ENCODE data around the gene CTAGE4.
"Not testable (repeated sequence)": the region's sequence is repeated elsewhere in the genome, so short reads cannot be mapped to it uniquely, and the experiment has no call there.

The CTAGE4 gene, protein sequence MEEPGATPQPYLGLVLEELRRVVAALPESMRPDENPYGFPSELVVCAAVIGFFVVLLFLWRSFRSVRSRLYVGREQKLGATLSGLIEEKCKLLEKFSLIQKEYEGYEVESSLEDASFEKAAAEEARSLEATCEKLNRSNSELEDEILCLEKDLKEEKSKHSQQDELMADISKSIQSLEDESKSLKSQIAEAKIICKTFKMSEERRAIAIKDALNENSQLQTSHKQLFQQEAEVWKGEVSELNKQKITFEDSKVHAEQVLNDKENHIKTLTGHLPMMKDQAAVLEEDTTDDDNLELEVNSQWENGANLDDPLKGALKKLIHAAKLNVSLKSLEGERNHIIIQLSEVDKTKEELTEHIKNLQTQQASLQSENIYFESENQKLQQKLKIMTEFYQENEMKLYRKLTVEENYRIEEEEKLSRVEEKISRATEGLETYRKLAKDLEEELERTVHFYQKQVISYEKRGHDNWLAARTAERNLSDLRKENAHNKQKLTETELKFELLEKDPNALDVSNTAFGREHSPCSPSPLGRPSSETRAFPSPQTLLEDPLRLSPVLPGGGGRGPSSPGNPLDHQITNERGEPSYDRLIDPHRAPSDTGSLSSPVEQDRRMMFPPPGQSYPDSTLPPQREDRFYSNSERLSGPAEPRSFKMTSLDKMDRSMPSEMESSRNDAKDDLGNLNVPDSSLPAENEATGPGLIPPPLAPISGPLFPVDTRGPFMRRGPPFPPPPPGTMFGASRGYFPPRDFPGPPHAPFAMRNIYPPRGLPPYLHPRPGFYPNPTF

DNA sequence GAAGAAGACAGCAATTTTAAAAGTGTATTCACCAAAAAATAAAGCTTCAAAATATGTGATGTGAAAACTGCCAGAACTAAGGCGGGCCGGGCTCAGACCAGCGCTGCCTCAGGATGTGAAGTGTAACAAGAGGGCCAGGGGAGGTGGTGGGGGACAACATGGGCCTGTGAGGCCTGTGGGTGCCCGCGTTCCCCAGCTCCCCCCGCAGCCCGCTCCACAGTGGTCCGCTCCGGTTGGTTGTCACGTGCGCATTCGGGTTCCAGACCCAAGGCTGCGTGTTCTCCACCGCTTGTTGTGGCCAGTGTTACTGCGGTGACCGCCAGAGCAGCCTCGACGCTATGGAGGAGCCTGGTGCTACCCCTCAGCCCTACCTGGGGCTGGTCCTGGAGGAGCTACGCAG lies at the start of gene CTAGE4:
Gene CTAGE4 (plus strand): TSS at position 301 of the 400 bp plus-strand sequence. CDS start 38 bp downstream, at position 339.
- not testable (repeated sequence) for DNase-seq (ENCODE audit: low spot score)

DNA sequence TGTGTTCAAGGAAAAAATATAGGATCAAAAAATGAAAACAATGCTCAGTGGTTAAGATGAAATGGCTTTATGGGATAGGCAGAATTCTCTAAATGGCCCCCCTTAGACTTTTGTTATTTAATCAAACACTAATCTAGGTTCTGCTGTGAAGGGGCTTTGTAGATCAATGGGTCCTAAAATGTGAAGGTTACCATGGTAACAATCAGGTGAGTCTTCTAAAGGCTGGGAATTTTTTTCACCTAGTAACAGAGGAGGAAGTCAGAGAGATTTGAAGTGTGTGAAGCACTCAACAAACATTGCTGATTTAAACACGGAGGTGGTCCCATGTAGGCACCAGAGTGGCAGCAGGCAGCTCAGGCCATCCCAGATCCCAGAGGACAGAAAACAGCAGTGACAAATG lies 49.1 kb upstream of the CTAGE4 start:
- DNase-seq (ENCODE audit: low spot score) = no peak

DNA sequence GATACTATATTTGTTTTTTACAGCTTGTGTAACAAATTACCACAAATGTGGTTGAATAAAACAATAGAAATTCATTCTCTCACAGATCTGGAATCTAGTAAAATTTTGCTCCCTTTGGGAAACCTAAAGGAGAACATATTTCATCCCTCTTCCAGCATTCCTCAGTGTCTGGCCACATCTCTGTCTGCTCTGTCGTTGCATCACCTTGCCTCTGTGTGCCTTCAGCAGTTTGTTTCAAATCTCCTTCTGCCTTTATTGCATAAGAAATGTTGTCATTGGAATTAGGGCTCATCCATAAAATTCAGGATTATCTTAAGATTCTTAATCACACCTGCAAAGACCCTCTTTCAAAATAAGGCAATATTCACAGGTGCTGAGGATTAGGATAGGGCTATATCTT lies 45.8 kb upstream of the CTAGE4 start:
- DNase-seq (ENCODE audit: low spot score) = no peak

DNA sequence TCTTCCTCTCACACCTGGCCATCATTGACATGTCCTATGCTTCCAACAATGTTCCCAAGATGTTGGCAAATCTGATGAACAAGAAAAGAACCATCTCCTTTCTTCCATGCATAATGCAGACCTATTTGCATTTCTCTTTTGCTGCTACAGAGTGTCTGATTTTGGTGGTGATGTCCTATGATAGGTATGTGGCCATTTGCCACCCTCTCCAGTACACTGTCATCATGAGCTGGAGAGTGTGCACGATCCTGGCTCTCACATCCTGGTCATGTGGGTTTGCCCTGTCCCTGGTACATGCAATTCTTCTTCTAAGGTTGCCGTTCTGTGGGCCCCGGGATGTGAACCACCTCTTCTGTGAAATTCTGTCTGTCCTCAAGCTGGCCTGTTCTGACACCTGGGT lies 41.1 kb upstream of the CTAGE4 start:
- no peak for DNase-seq (ENCODE audit: low spot score)

DNA sequence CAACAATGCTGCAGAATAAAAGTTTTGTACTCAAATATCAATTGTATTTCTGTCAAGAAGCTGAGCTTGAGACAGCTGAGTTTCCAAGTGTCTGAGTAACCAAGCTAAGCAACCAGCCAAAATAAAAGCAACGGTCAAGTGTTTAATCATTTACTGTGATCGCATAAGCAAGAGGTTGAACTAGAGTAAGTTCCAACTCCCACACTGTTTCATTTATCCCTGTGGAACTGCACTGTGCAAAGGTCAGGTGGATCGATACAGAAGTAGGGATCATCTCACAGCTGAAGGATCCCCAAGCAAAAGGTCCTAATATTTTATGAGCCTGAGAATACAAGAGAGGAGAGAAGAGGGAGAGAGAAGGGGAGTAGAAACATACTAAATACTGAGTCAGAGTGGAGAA lies 38.8 kb upstream of the CTAGE4 start:
- no peak for DNase-seq (ENCODE audit: low spot score)

DNA sequence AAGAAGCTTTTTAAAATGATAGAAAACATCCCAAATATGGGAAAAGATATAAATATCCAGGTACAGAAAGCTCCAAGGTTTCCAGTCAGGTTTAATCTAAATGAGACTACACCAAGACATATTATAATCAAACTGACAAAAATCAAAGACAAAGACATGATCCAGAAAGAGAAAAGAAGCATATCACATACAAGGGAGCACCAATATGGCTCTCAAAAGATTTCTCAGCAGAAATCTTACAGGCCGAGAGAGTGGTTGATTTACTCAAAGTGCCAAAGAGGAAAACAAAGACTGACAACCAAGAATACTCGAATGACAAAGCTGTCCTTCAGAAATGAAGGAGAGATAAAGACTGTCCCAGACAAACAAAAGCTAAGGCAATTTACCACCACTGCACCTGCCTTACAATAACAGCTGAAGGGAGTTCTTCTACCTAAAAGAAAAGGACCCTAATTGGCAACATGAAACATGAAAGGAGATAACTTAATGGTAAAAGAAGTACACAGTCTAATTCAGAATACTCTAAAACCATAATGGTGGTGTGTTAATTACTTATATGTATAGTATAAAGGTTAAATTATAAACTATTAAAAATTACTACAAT lies 34.9 kb upstream of the CTAGE4 start:
- no peak for DNase-seq (ENCODE audit: low spot score)

DNA sequence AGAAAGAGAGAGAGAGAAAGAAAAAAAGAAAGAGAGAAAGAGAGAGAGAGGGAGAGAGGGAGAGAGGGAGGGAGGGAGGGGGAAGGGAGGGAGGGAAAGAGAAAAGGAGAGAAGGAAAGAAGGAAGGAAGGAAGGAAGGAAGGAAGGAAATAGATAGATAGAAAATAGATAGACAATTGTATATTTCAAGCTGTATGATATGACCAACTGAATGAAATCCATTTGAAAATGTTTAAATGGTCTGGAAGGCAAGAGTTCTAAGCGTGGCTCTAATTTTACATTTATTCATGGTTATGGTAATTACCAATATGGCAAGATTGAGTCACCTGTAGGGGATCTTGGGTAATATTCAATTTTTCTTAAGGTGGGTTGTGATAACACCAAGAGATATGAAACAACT lies 24.4 kb upstream of the CTAGE4 start:
- DNase-seq (ENCODE audit: low spot score) = no peak

DNA sequence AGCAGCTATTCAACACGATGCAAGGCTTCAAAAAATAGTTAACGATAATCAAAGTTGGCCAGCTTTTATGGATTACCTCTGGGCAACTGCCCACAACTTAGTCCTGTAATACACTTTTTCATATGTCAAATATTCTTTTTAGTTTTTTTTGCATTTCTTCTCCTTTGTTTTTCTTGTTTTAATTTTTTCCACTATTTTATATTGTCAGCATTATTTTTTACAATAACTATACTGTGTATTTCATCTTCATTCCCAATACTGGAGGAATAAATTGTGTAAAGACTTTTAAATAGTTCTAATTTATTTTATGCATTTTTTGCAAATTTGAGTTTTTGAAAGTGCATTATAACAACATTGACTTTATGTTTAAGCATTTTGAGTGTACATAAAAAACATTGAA lies 18.5 kb upstream of the CTAGE4 start:
- DNase-seq (ENCODE audit: low spot score) = no peak

DNA sequence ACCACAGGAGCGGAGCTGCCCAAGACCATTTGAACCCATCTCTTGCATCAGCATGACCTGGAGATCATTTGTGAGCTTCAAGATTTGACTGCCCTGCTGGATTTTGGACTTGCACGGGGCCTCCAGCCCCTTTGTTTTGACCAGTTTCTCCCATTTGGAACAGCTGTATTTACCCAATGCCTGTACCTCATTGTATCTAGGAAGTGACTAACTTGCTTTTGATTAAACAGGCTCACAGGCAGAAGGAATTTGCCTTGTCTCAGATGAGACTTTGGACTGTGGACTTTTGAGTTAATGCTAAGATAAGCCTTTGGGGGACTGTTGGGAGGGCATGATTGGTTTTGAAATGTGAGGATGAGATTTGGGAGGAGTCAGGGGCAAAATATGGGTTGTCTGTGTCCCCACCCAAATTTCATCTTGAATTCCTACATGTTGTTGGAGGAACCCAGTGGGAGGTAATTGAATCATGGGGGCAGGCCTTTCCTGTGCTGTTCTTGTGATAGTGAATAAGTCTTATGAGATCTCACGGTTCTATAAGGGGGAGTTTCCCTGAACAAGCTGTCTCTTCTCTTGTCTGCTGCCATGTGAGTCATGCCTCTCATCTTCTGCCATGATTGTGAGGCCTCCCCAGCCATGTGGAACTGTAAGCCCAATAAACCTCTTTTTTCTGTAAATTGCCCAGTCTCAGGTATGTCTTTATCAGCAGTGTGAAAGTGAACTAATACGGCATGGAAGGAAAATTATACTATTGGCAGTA lies 11.5 kb upstream of the CTAGE4 start:
- not testable (repeated sequence) for DNase-seq (ENCODE audit: low spot score)

DNA sequence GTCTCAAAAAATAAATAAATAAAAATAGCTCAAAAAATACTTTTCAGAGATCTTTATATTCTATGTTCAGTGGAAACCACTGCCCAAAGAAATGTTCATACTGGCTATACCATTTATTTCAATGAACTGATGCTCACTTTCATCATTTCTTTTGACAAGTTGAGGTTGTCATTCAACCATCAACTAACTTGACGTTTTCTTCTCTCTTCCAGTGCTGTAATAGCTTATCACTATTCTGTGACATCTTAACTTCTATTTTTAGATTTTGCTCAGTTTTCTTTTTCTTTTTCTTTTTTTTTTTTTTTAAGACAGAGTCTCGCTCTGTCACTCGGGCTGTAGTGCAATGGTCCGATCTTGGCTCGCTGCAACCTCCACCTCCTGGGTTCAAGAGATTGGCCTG lies 8.7 kb upstream of the CTAGE4 start:
- DNase-seq (ENCODE audit: low spot score) = no peak

DNA sequence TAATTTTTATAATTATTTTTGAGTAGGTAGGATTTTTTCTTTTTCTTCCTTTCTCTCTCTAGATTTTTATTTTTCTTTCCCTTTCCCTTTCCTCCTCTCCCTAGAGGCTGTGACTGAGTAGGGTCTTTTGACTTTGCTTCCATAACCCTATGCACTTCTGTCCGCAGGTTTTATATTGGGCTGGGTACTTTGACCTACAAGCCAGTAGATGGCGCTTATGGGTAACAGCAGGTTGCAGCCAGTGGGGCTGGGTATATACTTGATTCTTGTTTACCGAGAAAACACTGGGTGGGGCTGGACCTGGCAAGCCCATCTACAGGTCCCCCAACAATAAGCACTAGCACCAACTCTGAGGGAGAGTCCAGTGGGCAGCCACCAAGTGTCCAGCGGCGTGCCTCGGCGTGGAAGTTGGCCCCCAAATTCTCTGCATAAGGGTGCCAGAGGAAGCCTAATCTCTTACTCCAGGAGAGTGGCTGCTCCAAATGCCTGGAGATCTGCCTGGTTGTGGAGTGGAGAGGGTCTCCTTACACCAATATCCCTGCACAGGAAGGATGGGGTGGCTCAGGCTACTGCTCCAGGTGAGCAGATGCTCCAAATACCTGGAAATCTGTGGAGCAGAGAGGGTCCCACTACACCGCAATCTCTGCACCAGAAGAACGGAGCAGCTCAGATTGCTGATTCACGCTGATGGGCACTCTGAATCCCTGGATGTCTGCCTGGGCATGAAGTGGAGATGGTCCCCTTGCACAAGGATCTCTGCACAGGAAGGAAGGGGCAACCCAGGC lies 4.7 kb upstream of the CTAGE4 start:
- DNase-seq (ENCODE audit: low spot score) = peak; percentile 56

DNA sequence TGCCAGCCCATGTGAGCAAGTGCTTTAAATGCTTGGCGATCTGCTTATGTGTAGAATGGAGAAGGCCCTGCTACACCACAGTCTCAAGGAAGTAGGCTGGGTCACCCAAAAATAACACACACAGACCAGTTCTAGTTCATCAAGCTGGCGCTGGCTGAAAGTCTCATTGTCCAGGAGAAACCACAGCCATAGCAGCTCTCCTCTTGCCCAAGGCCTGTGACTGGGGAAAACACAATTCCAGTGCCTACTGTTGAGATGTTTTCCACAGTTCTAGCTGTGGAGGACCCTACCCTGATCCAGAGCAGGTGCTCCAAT lies 4.1 kb upstream of the CTAGE4 start:
- DNase-seq (ENCODE audit: low spot score) = not testable (repeated sequence)

DNA sequence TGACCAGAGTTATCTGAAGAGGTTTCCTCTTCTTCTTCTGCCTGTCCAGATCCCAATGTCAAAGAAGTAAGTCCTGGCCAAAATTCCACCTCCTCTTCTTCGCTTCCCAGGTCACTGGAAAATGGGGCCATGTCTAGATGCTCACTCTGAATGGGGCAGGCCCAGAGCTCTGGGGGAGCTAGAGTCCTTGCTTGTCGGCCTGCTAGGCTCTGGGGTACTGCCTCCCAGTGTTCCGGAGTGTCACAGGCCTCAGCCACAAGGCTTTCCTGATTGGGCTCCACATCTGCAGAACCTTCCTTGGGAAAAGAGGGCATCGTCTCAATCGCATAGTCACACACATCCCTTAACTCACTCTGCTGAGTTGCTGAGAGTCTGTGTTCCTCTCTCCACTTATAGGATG lies 4.6 kb downstream of the CTAGE4 start:
- not testable (repeated sequence) for DNase-seq (ENCODE audit: low spot score)

DNA sequence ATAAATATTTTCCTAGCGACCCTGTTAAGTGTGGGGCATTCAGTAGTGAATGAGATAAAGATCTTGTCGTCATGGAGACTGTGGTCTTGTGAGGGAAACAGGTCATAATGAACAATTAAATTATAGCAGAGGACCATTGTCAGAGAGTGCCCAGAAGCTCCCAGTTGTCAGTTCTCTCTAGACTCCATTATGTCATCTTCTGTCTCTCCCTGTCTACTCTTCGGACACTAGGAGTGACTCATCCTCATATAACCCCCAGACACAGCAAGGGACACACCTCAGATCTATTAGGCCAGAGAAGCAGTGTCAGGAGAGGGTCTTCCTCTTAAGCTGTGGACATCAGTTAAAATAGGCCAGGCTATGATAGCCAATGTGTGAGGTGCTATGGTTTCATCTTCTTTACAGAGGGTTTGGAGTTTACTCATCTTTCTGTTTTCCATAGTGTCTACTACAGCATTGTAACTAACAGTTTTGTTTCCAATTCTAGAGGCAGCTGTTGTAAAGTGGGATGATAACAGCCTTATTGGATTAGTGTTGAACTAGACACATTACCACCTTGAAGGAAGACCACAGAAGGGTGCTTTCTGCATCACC lies 5.4 kb downstream of the CTAGE4 start:
- not testable (repeated sequence) for DNase-seq (ENCODE audit: low spot score)

DNA sequence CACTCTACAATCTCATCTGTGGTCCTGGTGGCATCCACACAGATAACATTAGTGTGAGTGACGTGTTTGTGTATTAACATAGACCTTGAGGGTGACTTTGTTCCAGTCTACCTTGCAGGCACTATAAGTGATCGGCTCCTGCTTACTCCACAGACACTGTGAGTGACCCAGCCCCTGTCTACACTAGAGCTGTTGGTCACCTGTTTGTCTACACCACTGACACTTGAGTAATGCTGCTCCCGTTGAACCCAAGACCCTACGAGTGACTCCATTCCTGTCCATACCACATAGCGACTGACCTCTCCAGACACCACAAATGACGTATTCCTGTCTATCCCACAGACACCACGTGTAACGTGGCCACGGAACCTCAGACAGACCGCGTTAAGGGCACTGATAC lies 10.5 kb downstream of the CTAGE4 start:
- DNase-seq (ENCODE audit: low spot score) = not testable (repeated sequence)

DNA sequence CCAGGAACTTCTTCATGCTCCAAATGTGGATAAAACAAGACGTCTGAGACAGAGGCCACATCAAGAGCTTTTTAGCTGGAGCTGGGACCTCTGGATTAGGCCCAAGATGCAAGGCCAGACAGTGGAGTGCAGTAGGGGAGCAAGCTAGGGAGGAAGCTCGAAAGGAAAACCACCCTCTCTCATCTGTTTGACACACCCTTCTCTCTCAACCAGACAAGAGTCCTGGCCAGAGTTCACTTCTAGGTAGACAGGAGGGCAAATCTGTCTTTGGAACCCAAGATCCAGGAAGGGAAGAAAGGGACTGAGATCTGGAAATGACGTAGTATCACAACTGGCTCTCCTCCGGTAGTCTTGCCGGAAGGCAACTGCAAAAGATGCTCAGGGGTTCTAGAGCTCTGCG lies 11.2 kb downstream of the CTAGE4 start:
- DNase-seq (ENCODE audit: low spot score) = not testable (repeated sequence)

DNA sequence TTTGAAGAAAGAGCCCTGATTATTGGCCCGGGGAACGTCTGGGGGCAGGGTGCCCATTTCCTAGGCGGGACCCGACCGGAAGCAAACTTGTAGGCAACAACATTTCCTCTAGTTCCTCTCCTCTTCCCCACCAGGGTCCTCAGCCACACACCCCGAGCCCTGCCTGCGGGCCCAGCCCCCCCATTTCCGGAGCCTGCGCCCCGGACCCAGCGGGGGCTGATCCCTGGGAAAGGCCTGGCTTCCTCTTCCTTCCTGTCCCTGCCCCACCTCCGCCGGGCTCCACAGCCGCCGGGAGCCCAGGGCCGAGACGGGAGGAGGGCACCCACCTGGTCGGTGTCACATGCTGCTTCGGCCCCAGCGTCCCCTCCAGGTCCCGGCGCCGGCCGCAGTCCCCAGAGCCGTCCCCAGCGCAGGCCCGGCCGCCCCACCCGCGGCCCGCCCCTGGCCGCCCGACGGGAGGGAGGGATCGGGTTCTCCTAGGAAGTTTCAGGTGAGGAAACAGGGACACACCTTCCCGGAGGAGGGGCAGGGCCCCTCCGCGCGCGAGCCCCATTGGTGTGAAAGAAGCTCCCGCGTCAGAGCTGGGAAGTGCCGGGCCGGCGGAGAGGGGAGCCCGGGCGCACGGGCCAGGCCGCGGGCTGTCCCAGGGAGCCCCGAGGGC lies 12.1 kb downstream of the CTAGE4 start, which contains the start of gene ARHGEF35:
Gene ARHGEF35 (minus strand): TSS at position 622 of the 661 bp plus-strand sequence. CDS start 7,450 bp downstream, outside the sequence.
- not testable (repeated sequence) for DNase-seq (ENCODE audit: low spot score)

DNA sequence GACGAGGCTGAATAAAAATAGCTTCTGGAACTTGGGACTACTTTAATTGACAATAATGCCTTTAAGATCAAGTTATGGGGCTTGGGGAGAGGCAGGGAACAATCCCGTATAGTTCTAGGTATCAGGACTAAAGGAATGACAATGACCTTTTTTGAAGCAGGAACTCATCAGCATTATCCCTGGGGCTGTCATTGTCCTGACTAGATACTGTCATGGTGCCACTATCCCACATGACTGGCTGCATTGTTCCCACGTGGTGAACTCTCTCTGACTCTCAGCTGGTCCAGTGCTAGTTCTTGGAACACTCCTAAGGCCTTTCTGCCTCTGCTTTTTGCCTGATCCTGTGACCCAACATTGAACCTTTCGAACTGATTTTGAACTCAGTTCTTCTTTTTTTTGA lies 15.7 kb downstream of the CTAGE4 start:
- not testable (repeated sequence) for DNase-seq (ENCODE audit: low spot score)

DNA sequence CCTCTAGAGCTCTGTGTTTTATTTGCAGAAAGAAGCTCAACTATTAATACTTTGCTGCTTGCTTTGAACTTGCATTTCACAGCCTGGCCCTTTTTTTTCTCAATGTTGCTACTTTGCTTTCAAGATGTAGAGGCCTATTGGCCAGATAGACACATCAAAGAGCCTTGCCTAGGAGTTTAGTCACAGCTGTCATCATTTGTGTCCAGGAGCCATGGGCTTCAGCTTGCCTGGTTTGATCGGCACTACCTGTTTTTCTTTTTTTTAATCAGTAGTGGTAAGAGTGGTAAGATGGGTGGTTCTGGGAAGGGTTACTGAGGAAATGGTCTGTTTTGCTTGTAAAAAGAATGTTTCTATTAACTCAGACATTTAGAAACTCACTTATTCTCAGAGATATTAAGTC lies 18.7 kb downstream of the CTAGE4 start:
- DNase-seq (ENCODE audit: low spot score) = not testable (repeated sequence)

DNA sequence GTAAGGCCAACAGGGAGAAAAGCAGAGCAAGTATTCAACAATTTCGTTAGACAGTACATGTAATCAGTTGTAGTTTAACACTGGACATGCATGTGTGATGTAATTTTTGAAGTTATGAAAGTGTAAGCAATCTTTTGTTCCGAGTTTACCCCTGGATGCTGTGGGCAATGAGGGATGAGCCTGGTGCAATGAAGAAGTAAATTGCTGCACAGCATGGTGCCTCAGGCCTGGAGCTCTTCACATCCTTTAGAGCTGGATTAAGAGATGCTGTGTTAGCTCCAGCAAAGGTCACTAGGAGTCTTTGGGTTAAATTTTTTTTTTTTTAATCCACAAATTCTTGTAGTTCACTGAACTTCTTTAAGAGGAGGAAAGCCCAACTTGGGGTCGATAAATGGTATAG lies 19.8 kb downstream of the CTAGE4 start:
- DNase-seq (ENCODE audit: low spot score) = not testable (repeated sequence)
